Middle frontal gyrus (tissue), 1 donor: ENCODE data around the gene KIF5B.
"Not testable (repeated sequence)": the region's sequence is repeated elsewhere in the genome, so short reads cannot be mapped to it uniquely, and the experiment has no call there.

Experiments used
- DNase-seq: peaks from one replicate; pipeline ENCODE4 v3.0.0-alpha.2; 2015; ENCODE audit warnings: low spot score; ENCODE audit errors: extremely low spot score

Gene KIF5B

DNA sequence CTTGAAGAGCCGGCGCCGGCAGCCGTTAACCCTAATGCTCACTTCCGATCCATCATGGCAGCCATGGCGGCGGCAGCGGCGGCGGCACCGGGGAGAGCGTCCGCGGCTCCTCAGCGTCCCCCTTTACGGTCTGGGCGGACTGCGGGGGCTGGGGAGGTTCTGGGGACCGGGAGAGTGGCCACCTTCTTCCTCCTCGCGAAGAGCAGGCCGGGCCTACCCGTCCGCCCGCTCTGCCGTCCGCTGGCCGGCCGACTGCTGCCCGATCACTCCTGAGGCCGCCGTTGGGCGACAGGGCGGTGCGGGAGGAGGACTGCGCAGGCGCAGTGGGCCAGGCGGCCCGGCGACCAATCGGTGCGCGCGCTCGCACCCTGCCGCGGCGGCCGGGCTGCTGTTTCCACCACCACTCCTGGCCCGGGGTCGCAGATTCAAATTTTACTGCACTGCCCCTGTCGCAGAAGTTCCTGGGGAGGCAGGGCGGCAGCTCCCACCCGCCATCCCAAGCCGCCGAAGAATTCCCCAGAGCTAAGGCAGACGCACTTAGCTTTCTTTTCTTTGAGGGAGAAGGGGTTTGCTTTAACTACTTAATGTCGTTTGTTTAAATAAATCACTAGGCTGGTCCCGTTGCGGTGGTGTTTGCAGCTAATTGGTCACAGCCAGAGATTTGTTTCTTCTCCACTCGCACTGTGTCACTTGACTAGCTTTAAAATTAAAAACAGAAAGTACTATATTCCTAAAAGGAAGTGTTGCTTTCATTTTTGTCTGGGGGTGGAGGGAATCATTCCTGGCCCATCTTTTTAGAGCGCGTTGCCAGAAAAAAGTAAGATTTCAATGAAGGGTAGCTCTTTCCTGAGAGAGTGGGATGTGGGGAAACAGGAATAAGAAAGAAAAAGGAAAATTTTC, at the start of gene KIF5B:
Gene KIF5B (minus strand): TSS at position 290 of the 900 bp plus-strand sequence. CDS start 452 bp downstream, outside the sequence.
- DNase-seq, result peak; percentile 77

DNA sequence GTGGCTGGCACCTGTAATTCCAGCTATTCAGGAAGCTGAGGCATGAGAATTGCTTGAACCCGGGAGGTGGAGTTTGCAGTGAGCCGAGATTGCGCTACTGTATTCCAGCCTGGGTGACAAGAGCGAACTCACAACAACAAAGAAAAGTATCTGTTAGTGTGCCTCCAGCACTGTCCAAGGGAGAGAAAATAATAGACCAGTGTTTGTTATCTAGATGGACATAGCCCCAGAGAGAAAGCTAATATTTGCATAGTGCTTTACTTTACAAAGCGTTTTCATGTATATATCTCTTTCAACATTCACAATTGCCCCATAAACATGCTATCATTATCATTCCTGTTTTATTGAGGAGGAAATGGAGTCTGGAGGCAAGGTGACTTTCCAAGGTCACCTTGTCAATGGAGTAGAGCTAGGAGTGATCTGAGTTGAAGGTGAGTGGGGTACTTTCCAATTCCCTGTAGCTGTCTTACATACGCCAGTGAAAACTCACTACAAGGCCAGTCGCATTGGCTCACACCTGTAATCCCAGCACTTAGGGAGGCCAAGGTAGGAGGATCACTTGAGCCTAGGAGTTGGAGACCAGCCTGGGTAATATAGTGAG, 49.7 kb upstream of the KIF5B start:
- no peak for DNase-seq

DNA sequence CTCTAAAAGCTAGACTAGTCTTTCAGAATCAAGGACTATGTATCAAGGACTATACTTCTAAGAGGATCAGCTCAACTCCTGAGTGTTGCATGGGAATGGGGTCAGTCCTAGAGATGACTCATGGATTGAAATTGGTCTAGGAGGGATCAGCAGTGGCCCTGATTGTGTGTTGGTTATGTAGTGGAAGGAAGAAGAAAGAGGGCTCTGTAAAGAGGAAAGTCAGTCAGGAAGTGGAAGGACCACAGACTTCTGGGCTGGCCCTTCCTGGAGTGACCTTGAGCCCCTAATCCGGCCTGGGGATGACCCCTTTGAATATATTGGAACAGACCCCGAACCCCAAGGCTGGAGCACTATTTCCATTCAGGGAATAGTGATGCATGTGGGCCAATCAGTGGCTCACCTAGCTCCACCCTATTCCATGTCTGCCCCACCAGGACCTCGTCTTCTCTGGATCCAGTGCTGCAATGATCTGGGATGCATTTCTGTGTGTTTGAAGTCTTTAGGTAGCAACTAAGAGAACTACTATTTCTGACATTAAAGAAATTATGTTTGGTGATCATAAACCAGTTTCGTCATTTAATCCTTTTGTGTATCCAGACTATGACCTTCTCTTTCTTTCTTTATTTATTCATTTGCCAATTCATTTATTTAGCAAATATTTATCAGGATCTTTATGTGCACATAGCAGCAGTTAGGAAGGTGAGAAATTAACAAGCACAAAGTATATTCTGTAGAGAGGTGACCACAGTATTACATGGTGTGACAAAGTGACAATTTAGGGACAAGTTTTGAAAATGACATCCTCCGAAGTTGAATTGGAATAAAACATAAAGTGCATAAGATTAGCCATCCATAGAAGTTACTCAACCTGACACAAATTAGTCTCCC, 48.6 kb upstream of the KIF5B start:
- DNase-seq, result no peak

DNA sequence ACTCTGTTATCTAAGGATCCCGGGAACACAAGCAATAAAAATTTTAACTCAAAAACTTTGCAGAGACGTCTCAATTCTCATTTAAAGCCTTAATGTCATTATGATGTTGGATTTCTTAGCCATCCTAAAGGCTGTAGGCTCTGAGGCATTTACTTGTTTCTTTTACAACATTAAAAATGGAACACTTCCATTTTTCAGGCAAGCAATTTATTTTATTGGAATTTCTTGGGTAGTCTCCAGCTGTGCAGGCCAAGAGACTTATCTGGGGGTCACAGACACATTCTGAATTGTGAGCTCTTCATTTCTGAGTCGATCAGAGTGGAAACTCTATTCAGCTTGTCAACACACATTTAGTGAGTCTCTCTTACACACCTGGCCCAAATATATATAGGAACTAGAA, 48.0 kb upstream of the KIF5B start:
- DNase-seq, result no peak

DNA sequence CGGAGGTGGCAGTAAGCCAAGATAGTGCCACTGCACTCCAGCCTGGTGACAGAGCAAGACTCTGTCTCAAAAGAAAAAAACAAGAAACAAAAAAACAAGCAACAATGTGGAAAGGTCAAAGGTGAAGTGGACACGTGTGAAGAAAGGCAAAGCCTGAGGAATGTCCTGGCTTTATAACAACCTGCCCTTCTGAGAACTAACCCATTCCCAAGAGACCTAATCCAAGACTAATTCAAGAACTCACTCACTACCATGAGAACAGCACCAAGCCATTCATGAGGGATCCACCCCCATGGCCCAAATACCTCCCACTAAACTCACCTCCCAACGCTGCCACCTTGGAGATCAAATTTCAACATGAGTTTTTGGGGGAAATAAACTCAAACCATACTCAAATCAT, 47.5 kb upstream of the KIF5B start:
- DNase-seq, result no peak

DNA sequence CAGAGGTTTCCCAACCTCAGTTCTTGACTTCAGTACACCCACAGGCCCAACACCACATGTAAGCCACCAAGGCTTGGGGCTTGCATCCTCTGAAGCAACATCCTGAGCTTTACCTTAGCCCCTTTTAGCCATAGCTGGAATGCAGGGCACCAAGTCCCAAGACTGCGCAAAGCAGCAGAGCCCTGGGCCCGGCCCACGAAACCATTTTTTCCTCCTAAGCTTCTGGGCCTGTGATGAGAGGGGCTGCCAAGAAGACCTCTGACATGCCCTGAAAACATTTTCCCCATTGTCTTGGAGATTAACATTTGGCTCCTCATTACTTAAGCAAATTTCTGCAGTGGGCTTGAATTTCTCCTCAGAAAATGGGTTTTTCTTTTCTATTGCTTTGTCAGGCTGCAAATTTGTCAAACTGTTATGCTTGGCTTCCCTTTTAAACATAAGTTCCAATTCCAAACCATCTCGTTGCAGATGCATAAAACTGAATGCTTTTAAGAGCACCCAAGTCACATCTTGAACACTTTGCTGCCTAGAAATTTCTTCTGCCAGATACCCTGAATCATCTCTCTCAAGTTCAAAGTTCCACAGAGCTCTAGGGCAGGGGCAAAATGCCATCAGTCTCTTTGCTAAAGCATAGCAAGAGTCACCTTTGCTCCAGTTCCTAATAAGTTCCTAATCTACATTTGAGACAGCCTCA, 42.5 kb upstream of the KIF5B start:
- not testable (repeated sequence) for DNase-seq

DNA sequence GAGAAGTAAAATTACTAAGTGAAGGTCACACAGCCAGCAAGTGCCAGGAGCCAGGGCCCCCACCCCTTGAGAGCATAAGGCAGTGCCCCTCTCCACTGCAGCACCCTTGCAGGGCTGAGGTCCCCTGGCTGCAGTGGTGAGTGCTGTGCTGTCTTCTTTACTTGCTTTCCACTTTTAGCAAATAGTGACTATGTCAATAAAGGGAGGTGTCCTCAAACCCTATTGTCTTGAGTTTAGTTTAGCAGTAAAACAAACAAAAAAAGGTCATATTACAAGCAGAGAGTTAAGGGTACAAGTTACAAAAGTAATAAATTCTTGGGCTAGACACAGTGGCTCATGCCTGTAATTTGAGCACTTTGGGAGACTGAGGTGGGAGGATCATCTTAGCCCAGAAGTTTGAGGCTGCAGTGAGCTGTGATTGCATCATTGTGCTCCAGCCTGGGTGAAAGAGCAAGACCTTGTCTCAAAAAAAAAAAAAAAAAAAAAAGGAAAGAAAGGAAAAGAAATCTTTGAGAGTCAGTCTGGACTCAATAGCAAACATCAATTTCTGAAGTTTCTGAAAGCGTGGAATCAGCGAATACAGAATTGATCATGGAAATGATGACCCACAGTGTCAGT, 39.0 kb upstream of the KIF5B start:
- DNase-seq, result no peak

DNA sequence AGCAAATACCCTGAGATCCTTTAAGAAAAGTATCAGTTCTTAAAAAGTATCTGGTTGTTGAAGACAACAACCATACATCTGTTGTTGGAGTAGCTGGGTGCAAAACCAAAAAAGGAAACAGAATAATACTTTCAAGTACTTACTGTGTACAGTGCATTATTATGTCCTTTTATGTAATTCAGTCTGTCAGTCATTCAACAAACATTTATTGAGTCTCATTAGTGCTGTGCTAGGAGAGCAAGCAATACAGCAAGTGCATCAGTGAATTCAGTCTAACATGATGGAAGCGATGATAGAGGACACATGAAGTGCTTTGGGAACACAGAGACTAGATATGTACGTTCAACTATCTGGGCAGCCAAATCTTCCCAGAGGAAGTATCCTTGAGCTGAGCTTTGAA, 37.4 kb upstream of the KIF5B start:
- no peak for DNase-seq

DNA sequence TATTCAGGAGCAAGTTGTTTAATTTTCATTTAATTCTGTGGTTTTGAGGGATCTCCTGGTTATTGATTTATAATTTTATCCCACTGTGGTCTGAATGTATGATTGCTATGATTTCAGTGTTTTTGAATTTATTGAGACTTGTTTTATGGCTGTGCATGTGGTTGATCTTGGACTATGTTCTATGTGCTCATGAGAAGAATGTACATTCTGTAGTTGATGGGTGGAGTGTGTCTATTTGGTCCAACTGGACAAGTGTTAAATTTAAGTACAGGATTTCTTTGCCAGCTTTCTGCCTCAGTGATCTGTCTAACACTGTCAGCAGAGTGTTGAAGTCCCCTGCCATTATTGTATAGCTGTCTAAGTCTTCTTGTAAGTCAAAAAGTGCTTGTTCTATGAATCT, 34.8 kb upstream of the KIF5B start:
- no peak for DNase-seq

DNA sequence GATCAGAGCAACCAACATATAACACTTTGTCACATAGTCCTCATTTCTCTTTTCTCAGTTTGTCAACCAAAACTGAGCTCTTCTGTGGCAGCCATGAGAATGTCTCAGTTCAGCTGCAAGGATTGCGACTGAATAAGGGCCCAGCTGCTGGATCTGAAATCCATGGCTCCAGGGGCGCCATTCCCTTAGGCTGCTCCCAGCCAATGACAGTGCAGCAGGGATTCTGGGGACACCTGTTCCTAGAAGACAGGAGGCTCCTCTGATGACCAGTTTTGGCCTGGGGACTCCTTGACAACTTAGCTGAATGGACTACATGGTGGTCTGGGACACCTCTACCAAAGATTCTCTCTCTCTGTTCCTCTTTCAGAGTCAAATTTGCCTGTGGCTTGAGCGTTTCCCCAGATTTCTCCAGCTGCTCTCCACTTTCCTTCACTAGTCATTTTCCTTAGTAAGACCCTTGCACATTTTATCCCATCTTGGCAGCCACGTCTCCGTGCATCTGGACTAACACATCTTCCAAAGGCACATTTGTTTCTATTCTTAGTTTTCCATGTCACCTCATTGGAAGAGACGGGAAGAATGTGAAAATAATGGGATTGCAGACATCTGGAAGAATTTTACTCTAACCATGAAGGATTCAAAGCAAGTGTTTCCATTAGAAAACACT, 28.1 kb upstream of the KIF5B start:
- DNase-seq, result no peak

DNA sequence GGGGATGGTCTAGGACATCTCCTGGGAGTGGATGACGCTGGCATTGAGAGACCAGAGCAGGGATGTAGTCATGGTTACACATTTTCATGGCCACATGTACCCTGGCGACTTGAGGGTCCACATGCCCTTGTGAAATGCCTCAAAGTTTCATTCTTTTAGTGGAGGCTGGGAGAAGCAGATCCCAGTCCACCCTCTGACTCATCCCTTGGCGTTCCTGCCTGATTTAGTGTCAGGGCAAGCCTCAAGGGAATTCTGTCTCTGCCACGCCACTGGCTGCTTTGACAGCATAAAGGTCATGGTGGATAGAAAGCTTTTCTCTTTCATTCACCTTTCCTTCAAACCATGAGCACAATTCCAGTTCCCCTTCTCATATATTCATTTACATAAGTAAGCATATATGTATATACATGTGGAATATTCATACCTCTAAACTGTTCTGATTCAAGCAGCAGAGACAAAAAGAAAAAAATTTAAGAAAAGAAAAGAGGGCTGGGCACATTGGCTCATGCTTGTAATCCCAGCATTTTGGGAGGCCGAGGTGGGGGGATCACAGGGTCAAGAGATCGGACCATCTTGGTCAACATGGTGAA, 21.8 kb upstream of the KIF5B start:
- no peak for DNase-seq

DNA sequence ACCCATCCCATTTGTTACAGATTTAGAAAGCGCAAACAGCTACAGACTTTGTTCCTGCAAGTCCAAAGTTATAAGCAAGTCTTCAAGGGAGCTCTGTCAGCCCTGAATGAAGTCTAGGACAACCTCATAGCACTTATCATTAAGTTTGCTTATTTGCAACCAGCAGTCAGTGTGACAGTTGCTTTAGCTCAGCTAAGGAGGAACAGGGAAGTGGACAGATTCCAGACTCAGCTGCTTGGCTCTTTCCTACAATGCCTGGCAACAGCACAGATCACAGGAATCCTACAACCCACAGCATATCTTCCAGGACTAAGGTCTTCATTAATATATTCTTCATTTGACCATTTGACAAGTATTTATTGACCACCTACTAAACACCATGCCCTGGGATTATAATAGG, 17.4 kb upstream of the KIF5B start:
- no peak for DNase-seq

DNA sequence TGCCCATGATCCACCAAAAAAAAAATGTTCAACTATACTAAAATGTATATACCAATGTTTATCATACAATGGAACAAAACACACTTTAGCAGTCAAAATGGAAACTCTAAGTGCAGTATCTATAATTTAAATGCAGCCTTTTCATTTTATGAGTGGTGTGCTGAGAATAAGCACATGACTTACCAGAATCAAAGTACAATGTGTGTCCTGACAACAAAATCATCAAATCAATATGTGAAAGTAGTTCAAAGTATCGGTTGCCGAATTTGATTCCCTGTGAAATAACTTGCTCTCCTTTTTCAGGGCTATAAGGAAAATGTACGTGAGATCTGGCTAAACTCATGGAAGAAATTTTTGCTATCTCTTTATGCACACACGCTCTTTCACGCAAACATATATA, 16.9 kb upstream of the KIF5B start:
- no peak for DNase-seq

DNA sequence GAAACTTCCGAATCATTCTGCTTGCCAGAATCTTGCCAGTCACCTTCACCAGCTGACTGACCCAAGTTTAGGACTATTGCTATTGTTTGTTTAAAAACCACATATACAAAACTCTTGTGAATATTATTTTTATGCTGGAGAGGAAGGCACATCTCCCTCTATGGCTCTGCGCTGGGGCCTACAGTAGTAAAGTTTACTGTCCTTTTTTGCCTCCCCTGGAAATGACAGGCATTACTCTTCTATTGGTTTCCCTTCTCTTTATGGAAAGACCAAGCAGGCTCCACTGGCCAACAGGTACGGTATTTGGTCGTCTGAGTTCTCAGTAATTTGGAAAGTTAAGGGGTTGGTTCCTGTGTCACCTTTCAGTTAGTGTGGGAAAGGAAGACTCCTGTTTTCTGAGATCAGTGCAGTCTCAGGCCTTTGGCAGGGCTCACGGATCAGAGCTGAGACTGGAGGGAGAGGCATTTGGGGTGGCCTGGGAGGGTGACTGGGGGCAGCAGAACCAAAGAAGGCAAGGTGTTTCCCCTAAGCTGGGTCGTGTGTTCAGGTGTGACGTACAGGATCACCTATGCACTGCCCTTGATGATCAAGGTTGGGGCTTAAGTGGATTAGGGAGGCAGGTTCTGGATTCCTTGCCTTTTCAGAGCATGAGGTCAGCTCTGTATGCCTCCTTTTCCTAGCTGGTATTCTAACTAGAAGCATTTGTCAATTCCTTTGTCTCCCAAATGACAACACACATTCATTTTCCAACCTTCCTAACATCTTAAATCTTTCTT, 16.0 kb upstream of the KIF5B start:
- no peak for DNase-seq

DNA sequence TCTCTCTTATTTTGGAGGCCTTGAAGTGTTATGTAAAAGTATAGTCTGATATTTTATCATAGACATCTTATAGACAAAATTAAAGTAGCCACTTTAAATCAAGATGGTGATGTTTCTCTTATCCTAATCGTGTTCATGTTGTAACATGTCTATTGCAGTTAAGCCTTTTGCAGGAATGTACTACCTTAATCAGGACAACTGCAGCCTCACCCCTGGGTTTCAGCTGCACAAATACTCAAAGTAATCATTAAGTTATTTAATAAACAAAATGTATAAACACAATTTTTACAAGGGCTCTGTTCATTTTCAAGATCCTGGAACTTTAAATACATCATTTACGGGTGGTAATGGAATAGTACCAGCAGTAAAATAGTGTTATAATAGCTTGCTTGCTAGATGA, 14.4 kb upstream of the KIF5B start:
- DNase-seq, result no peak

DNA sequence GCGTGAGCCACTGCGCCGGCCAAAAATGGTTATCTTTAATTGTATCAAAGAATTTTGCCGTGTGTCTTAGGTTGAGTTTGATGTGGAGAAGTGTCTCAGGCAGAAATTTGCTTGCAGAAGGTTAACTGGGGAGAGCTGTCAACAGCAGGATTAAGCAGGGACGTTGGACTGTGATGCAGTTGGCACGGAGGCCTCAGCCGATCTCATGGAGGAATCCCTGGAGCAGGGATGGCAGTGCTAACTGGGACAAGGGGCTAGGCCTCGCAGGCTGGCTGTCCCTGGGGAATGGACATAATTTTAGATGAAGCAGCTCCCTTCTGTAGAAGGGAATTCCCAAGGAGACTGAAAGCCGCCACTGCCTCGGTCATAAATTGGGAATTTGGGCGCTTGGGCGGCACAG, 12.3 kb upstream of the KIF5B start:
- DNase-seq, result no peak

DNA sequence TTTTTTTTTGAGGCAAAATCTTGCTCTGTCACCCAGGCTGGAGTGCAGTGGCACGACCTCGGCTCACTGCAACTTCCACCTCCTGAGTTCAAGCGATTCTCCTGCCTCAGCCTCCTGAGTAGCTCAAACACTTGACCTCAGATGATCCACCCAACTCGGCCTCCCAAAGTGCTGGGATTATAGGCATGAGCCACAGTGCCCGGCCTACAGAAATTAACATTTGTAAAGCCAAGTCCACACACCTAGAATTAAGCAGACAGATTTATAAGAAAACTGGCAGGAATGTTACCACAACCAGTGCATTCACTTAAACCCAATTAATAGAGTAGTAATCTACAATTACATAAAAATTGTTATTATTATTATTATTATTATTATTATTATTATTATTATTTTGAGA, 11.7 kb upstream of the KIF5B start:
- not testable (repeated sequence) for DNase-seq

DNA sequence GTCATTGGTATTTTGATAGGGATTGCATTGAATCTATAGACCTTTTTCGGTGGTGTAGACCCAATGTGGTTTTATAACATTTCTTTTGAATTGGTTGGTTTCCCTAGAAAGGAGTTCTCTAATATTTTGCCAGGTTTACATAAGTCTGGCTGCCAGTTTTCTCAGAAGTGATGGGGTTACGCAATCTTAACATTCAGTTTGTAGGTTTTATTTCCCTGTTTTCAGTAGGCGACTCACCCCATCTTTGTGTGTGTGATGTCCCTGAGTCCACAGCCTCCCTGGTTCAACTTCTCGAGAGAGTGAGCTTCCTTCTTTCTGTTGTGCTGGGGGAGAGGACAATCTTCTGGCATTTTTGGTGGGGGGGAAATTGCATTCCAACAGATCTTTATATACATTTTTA, 9.6 kb upstream of the KIF5B start:
- DNase-seq, result no peak

DNA sequence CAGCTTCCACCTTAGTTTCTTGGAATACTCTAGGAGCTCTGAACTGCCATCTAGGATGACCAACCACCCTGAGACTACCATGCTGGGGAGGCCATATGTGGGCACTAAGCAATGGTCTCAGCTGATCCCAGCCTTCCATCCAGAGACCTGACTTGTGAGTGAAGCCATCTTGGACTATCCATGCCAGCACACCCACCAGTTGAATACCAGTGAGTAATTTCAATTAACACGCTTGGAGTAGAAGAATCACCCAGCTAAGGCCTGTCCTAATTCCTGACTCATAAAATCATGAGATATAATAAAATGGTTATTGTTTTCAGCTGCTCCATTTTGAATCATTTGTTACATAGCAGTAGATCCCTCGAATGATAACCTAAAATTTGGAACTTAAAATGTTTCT, 5.2 kb upstream of the KIF5B start:
- DNase-seq, result no peak
